Thoracic aorta (tissue), 2 donors: ENCODE results near the gene ADAMTSL3. TPM values are rescaled to one million over a fixed set of nuclear protein-coding genes. Genes with fewer than 3 reads are reported as not detected.

Experiments used
- ATAC-seq: fragments of 150-250 bp; one replicate; pipeline ENCODE4 v1.8.0; 2017; ENCODE audit warnings: low read depth; ENCODE audit not compliant: insufficient number of reproducible peaks, low FRiP score
- DNase-seq: peaks from one replicate; pipeline ENCODE4 v3.0.0-alpha.2; 2020; ENCODE audit warnings: low spot score
- H3K27ac ChIP-seq, 2 donors: fragments of 200-600 bp; sonication (generic); 1 replicate in 1 of 2; 2 replicates in 1 of 2; pipeline ENCODE4 v1.5.1; 2016; ENCODE audit warnings: mild to moderate bottlenecking in 2 of 2, moderate library complexity in 2 of 2
- H3K27me3 ChIP-seq: fragments of 200-600 bp; sonication (generic); replicated peaks from 2 replicates; pipeline ENCODE4 v1.6.0; 2016; ENCODE audit warnings: mild to moderate bottlenecking; ENCODE audit not compliant: insufficient read depth
- H3K36me3 ChIP-seq: fragments of 200-600 bp; sonication (generic); one replicate; pipeline ENCODE4 v1.5.1; 2016
- H3K4me1 ChIP-seq, 2 donors: fragments of 200-600 bp; sonication (generic); 1 replicate in 1 of 2; 2 replicates in 1 of 2; pipeline versions ENCODE4 v1.5.1 to v1.6.0; 2016; ENCODE audit warnings: low read depth in 2 of 2, mild to moderate bottlenecking in 1 of 2; ENCODE audit not compliant: control insufficient read depth in 1 of 2
- H3K4me3 ChIP-seq: fragments of 200-600 bp; sonication (generic); 2 replicates; pipeline ENCODE4 v1.5.1; 2016; ENCODE audit warnings: mild to moderate bottlenecking
- H3K9me3 ChIP-seq: fragments of 200-600 bp; sonication (generic); 2 replicates; pipeline ENCODE4 v1.5.1; 2016
- CTCF ChIP-seq: fragments of 200-600 bp; sonication (generic); IDR thresholded peaks from one replicate; pipeline ENCODE4 v1.5.1; 2019; ENCODE audit warnings: antibody characterized with exemption
- total RNA-seq, 2 donors: library from RNA; depleted of rRNA; stranded (reverse); fragments of >200 nt; gene quantifications; one replicate each; pipeline versions ENCODE4 v1.1.0 to v1.2.3, GENCODE V29; 2016

Gene ADAMTSL3
- total RNA-seq, 2 donors from 2014 or later, result 41.4 to 45.4 TPM

- no peaks in the 10 kb centered on the region for H3K27me3 ChIP-seq
- TF ChIP-seq CTCF, result no peak
- ATAC-seq (no peak), DNase-seq (no peak)
- no peak overlapping the region for H3K4me3 ChIP-seq
- H3K27ac ChIP-seq, result no peak overlapping the region
- peaks cover 6% of the 10 kb centered on the region for H3K36me3 ChIP-seq
- H3K9me3 ChIP-seq, result no peaks in the 10 kb centered on the region
- no peaks in the 10 kb centered on the region for H3K4me1 ChIP-seq
These were observed 85.7 kb downstream of the ADAMTSL3 start for GRCh38 chr15:83739629-83740028.

DNA sequence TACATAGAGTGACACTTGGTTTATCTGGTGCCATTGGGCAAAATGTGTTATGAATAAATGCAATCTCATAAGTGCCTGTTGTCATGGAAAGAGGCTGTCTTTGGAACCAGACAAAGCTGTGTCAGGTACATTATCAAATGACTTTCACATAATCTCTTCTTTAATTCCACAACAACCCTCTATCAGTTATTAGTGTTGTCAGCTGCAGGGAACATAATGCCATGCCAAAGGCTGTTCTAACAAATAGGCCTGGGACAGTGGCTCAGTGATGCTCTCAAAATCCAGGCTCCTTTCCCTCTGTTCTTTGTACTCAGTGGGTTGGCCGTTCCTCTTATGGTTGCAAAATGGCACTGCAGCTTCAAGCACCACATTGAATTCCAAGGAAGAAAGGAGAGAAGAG lies 91.8 kb downstream of the ADAMTSL3 start:
- Histone ChIP-seq H3K4me3 (no peak overlapping the region), H3K4me1 (peaks cover 0 to 23% of the 10 kb centered on the region in 2 donors), H3K27ac (peak overlapping the region in 1 of 2 donors; percentile 70), H3K36me3 (no peaks in the 10 kb centered on the region), H3K9me3 (no peaks in the 10 kb centered on the region), H3K27me3 (no peaks in the 10 kb centered on the region)
- no peak for ATAC-seq
- no peak for DNase-seq
- no peak for TF ChIP-seq CTCF

DNA sequence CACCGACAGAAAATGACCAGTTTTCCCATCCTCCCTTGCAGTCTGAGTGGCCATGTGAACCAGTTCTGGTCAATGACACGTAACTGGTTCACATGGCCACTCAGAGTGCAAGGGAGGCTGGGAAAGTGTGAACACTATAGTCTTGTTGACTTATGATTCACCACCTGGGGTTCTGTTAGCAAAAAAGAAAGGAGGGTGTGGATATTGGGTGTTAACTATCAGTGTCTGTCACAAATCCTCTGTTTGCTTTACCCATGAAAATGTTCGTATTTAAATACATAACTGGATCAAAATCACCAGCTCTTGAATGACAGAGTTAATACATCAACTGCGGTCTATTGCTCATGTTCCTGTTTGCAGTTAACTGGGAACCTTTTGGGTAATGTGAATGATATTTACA lies 92.3 kb downstream of the ADAMTSL3 start:
- no peaks in the 10 kb centered on the region for H3K9me3 ChIP-seq
- H3K27ac ChIP-seq, result peak overlapping the region; percentile 48 to 70
- no peak overlapping the region for H3K4me3 ChIP-seq
- peaks cover 0 to 23% of the 10 kb centered on the region in 2 donors for H3K4me1 ChIP-seq
- TF ChIP-seq CTCF, result no peak
- H3K27me3 ChIP-seq, result no peaks in the 10 kb centered on the region
- no peaks in the 10 kb centered on the region for H3K36me3 ChIP-seq
- DNase-seq (no peak), ATAC-seq (no peak)

DNA sequence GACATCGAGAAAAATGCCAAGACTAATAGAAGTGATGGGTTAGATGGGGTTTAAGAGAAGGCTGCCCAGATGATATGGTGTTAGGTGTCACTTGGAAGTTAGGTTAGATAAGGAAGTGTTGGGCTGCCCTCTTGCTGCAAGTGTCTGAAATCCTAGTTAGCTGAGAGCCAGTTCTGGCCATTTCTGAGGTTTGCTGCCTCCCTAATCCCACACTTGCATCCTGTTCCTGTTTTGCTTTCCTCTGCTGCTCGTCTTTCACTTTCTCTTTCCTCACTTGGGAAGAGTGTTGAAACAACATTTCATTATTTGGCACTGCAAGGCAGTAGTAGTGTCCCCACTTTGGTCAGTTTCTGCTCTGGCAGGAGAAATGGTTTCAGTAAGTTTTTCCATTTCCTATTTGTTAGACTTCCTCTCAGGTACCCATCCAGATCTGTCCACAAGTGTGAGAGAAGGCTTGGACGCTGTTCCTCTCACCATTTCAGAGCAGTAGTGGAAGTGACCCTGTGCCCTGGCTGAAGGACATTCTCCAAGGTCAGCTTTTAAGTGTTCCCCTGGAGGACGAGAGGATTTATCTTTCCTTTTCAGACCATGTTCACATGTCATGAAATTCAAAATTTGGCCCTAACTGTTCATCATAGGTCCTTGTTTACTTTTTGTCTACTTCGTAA lies 93.3 kb downstream of the ADAMTSL3 start:
- no peak for DNase-seq

DNA sequence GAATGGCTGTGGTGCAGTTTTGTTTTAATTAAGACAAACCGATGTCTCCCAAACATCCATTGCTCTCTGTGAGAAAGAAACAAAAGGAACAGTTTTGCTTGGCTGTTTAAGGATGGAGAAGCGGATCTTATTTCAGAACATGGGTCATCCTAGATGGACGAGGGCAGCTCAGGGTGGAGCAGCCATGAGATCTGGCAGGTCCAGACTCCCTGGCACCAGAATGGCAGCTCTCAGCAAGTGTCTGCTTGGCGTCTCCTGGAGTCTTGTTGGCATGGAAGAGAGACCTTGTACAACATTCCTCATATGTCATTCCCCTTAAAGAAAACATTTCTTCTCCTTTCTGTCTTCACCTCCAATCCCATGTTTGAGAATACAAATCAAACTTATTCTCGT lies 93.8 kb downstream of the ADAMTSL3 start:
- H3K27me3 ChIP-seq, result no peaks in the 10 kb centered on the region
- H3K36me3 ChIP-seq, result no peaks in the 10 kb centered on the region
- peak; percentile 34 for ATAC-seq
- TF ChIP-seq CTCF, result no peak
- H3K4me3 ChIP-seq, result peak overlapping the region; percentile 49
- H3K9me3 ChIP-seq, result no peaks in the 10 kb centered on the region
- peak overlapping the region; percentile 48 to 70 for H3K27ac ChIP-seq
- no peak for DNase-seq
- H3K4me1 ChIP-seq, result peaks cover 0 to 23% of the 10 kb centered on the region in 2 donors

More for the DNA sequence above, 93.3 kb downstream of the ADAMTSL3 start:
- TF ChIP-seq CTCF, result peak; percentile 47
- Histone ChIP-seq H3K27me3 (no peaks in the 10 kb centered on the region), H3K27ac (peak overlapping the region; percentile 48 to 70), H3K9me3 (no peaks in the 10 kb centered on the region), H3K4me1 (peaks cover 0 to 23% of the 10 kb centered on the region in 2 donors), H3K36me3 (no peaks in the 10 kb centered on the region), H3K4me3 (peak overlapping the region; percentile 49)
- peak; percentile 74 for ATAC-seq
